Panc1 (cell line): Measurements from ENCODE around the gene AK8. TPM values are rescaled to one million over a fixed set of nuclear protein-coding genes. Genes with fewer than 3 reads are reported as not detected.

Experiments
- ATAC-seq: fragments of 200-7000 bp; cut with Tn5 transposase; 2 replicates; pipeline ENCODE4 v1.9.1; 2020; ENCODE audit warnings: mild to moderate bottlenecking, moderate library complexity
- BruUV-seq: library from RNA; stranded (reverse); fragments of 400-500 nt; replicated peaks from 2 replicates; lab custom pipeline; 2021; lab: Mats Ljungman, UMichigan
- CTCF ChIA-PET: fragments of 300-600 bp; sonication (Branson Sonifier 250); formaldehyde crosslinking; loops from one replicate; lab custom pipeline; 2022; ENCODE audit warnings: antibody characterized with exemption; lab: Charles Lee
- POLR2A ChIA-PET: fragments of 300-600 bp; sonication (Branson Sonifier 250); formaldehyde crosslinking; loops from one replicate; lab custom pipeline; 2022; ENCODE audit warnings: antibody characterized with exemption; lab: Charles Lee
- DNase-seq: peaks from one replicate; pipeline ENCODE4 v3.0.0-alpha.2; 2010; ENCODE audit warnings: low read depth, low spot score
- H3K27ac ChIP-seq: 2 replicates; pipeline ENCODE4 v1.5.1; 2011; ENCODE audit warnings: mild to moderate bottlenecking, low read length, inconsistent platforms
- H3K27me3 ChIP-seq: fragments of 200-500 bp; sonication (Bioruptor generic); 2 replicates; pipeline ENCODE4 v1.6.0; 2014; ENCODE audit warnings: low read length, inconsistent platforms; ENCODE audit not compliant: control insufficient read depth, insufficient read depth
- H3K36me3 ChIP-seq: fragments of 200-500 bp; sonication (Bioruptor generic); 2 replicates; pipeline ENCODE4 v1.5.1; 2014; ENCODE audit warnings: inconsistent platforms, mild to moderate bottlenecking, low read length, moderate library complexity; ENCODE audit not compliant: control insufficient read depth, insufficient read depth
- H3K4me1 ChIP-seq: 2 replicates; pipeline ENCODE4 v1.5.1; 2011; ENCODE audit warnings: inconsistent platforms, mild to moderate bottlenecking, low read length, moderate library complexity; ENCODE audit not compliant: control insufficient read depth, insufficient read depth
- H3K4me3 ChIP-seq, 2 experiments: 2 replicates each; pipeline ENCODE4 v1.5.1; 2011 to 2012; ENCODE audit warnings: low read depth in 2 of 2, low read length in 2 of 2, mild to moderate bottlenecking in 2 of 2, inconsistent platforms in 1 of 2, moderate library complexity in 1 of 2
- H3K9me3 ChIP-seq: fragments of 200-500 bp; sonication (Bioruptor generic); 2 replicates; pipeline ENCODE4 v1.5.1; 2014; ENCODE audit warnings: low read depth, mild to moderate bottlenecking, inconsistent platforms, low read length, moderate library complexity; ENCODE audit not compliant: control insufficient read depth, insufficient read depth
- CTCF ChIP-seq: fragments of 450-650 bp; IDR thresholded peaks from 2 replicates; pipeline ENCODE4 v1.5.1; 2017; ENCODE audit warnings: mild to moderate bottlenecking
- POLR2AphosphoS5 ChIP-seq: IDR thresholded peaks from 2 replicates; pipeline ENCODE4 v1.6.1; 2012; ENCODE audit warnings: mild to moderate bottlenecking, low read depth, low read length, moderate library complexity
- REST ChIP-seq, 2 experiments: IDR thresholded peaks; 2 replicates each; pipeline ENCODE4 v1.6.1; 2011 to 2012; ENCODE audit warnings: low read depth in 2 of 2, control low read depth in 1 of 2, low read length in 1 of 2, mild to moderate bottlenecking in 1 of 2, moderate library complexity in 1 of 2; ENCODE audit not compliant: insufficient read depth in 1 of 2
- SIN3A ChIP-seq: IDR thresholded peaks from 2 replicates; pipeline ENCODE4 v1.6.1; 2012; ENCODE audit warnings: low read depth, mild to moderate bottlenecking, low read length, moderate library complexity, borderline replicate concordance; ENCODE audit not compliant: insufficient read depth
- TCF7L2 ChIP-seq: IDR thresholded peaks from 2 replicates; pipeline ENCODE4 v1.6.1; 2011; ENCODE audit warnings: mild to moderate bottlenecking, low read depth, low read length, inconsistent platforms
- in situ Hi-C: cut with HindIII; loops from 2 replicates; pipeline ENCODE4 v1.10.0; 2016; ENCODE audit warnings: low sequenced_read_pairs, low pct_unique_long_range_greater_than_20kb
- intact Hi-C: fragments of 100-400 bp; cut with micrococcal nuclease; formaldehyde crosslinking; loops from one replicate; pipeline ENCODE4 v1.10.0; 2022; ENCODE audit not compliant: unreplicated experiment
- total RNA-seq: library from RNA; stranded (reverse); gene quantifications from one replicate; pipeline ENCODE4 v1.2.1, GENCODE V29; 2021; ENCODE audit not compliant: unreplicated experiment

AK8 gene
- total RNA-seq, 1 experiment from 2014 or later = 0.39 TPM

- no peak for ATAC-seq
- Histone ChIP-seq H3K36me3 (no peaks in the 10 kb centered on the region), H3K9me3 (no peaks in the 10 kb centered on the region), H3K27me3 (no peaks in the 10 kb centered on the region), H3K27ac (no peak overlapping the region), H3K4me1 (no peaks in the 10 kb centered on the region), H3K4me3 (no peak overlapping the region)
- CTCF ChIA-PET = no interaction called here
- POLR2A ChIA-PET = interaction anchor here (0.5 kb wide), 1 partner anchor 467 kb away, joined by 4 read pairs; no protein-coding TSS in a partner anchor
- intact Hi-C loops (no loop called here), in situ Hi-C loops (no loop called here)
- no peak for DNase-seq
- TF ChIP-seq SIN3A (no peak), CTCF (no peak), TCF7L2 (no peak), REST (IDR thresholded peaks at IDR 0.05; ENCODE audit: insufficient read depth in 1 of 2, low read depth in 2 of 2, low read length in 1 of 2) (no peak), POLR2AphosphoS5 (no peak)
- BruUV-seq = no TSS peak
Measured at GRCh38 chr9:132887181-132888120, 9.4 kb upstream of the AK8 start.

- Histone ChIP-seq H3K36me3 (no peaks in the 10 kb centered on the region), H3K27ac (no peak overlapping the region), H3K9me3 (no peaks in the 10 kb centered on the region), H3K4me1 (no peaks in the 10 kb centered on the region), H3K27me3 (no peaks in the 10 kb centered on the region), H3K4me3 (no peak overlapping the region)
- intact Hi-C loops (no loop called here), in situ Hi-C loops (no loop called here)
- DNase-seq (no peak), ATAC-seq (no peak)
- CTCF ChIA-PET = no interaction called here
- TF ChIP-seq REST (IDR thresholded peaks at IDR 0.05; ENCODE audit: insufficient read depth in 1 of 2, low read depth in 2 of 2, low read length in 1 of 2) (no peak), SIN3A (no peak), TCF7L2 (no peak), POLR2AphosphoS5 (no peak), CTCF (no peak)
- POLR2A ChIA-PET = no interaction called here
- no TSS peak for BruUV-seq
Measured at GRCh38 chr9:132886334-132886725, 8.2 kb upstream of the AK8 start.
